Nephron progenitor cell (in vitro differentiated cells): ENCODE measurements around the gene ZHX3.

ENCODE experiments used
- DNase-seq: peaks from one replicate; pipeline ENCODE4 v3.0.0; 2021
- H3K27ac Mint-ChIP-seq: 2 replicates; pipeline ENCODE4 v1.8.0; 2021; ENCODE audit warnings: mild to moderate bottlenecking, moderate library complexity, mixed read lengths
- H3K27me3 Mint-ChIP-seq: 2 replicates; pipeline ENCODE4 v1.8.0; 2021; ENCODE audit warnings: mild to moderate bottlenecking, low read depth, mixed read lengths; ENCODE audit not compliant: poor library complexity
- H3K36me3 Mint-ChIP-seq: 2 replicates; pipeline ENCODE4 v1.8.0; 2021; ENCODE audit warnings: low read depth, mixed read lengths
- H3K4me1 Mint-ChIP-seq: 2 replicates; pipeline ENCODE4 v1.8.0; 2021; ENCODE audit warnings: mixed read lengths
- H3K4me3 Mint-ChIP-seq: 2 replicates; pipeline ENCODE4 v1.8.0; 2021; ENCODE audit warnings: mild to moderate bottlenecking, moderate library complexity, mixed read lengths
- H3K9me3 Mint-ChIP-seq: 2 replicates; pipeline ENCODE4 v1.8.0; 2021; ENCODE audit warnings: mild to moderate bottlenecking, moderate library complexity, mixed read lengths
- TF ChIP-seq, protein P1 (sequence below): fragments of 200-600 bp; sonication (generic); IDR thresholded peaks from 2 replicates; pipeline ENCODE4 v1.5.0; 2021; ENCODE audit warnings: antibody characterized with exemption

Gene ZHX3

DNA sequence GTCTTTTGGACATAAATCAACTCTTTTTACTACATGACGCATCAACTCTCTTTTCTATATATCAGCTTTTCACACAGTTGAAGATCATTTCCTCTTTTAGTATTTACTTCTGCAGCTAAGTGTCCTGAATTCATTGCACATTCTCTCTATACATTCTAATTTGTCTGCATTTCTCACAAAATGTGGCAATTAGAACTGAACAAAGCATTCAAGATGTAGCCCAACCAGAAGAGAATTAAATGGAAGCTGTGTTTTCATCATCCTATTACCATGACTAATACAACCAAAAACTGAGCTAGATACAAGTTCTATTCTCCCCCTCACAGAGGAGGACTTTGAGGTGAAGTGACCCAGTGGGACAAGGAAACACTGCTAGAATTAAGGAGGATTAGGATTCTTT is 93.2 kb downstream of the ZHX3 start:
- H3K9me3 Mint-ChIP-seq: peaks cover 4% of the 10 kb centered on the region

DNA sequence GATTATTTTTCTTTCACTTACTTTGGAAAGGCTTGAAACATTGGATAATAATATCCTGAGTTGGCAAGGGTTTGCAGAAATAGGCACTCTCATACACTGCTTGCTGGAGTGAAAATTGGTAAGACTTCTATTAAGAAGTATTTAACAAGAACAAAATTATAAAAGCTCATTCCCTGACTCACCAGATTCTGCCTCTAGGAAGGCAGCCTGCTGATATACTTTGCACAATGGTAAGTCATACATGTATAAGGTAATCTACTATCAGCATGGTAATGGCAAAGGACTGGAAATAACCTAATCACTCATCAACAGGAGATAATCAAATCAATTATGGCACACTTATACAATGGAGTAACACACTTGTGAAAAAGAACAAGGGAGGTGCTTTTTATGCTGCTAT is 94.4 kb downstream of the ZHX3 start:
- no peak for DNase-seq
- H3K27me3 Mint-ChIP-seq: no peaks in the 10 kb centered on the region
- no peaks in the 10 kb centered on the region for H3K9me3 Mint-ChIP-seq
- no peaks in the 10 kb centered on the region for H3K36me3 Mint-ChIP-seq
- H3K27ac Mint-ChIP-seq: no peak overlapping the region
- TF ChIP-seq, protein P1, sequence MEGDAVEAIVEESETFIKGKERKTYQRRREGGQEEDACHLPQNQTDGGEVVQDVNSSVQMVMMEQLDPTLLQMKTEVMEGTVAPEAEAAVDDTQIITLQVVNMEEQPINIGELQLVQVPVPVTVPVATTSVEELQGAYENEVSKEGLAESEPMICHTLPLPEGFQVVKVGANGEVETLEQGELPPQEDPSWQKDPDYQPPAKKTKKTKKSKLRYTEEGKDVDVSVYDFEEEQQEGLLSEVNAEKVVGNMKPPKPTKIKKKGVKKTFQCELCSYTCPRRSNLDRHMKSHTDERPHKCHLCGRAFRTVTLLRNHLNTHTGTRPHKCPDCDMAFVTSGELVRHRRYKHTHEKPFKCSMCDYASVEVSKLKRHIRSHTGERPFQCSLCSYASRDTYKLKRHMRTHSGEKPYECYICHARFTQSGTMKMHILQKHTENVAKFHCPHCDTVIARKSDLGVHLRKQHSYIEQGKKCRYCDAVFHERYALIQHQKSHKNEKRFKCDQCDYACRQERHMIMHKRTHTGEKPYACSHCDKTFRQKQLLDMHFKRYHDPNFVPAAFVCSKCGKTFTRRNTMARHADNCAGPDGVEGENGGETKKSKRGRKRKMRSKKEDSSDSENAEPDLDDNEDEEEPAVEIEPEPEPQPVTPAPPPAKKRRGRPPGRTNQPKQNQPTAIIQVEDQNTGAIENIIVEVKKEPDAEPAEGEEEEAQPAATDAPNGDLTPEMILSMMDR: no peak
- H3K4me3 Mint-ChIP-seq: no peak overlapping the region
- peaks cover 29% of the 10 kb centered on the region for H3K4me1 Mint-ChIP-seq

More for the DNA sequence above, 93.2 kb downstream of the ZHX3 start:
- H3K27me3 Mint-ChIP-seq: no peaks in the 10 kb centered on the region
- H3K4me3 Mint-ChIP-seq: no peak overlapping the region
- H3K27ac Mint-ChIP-seq: no peak overlapping the region
- TF ChIP-seq, protein P1: no peak
- DNase-seq: no peak
- H3K4me1 Mint-ChIP-seq: peaks cover 40% of the 10 kb centered on the region
- H3K36me3 Mint-ChIP-seq: no peaks in the 10 kb centered on the region

- Mint-ChIP-seq H3K9me3 (no peaks in the 10 kb centered on the region), H3K4me3 (no peak overlapping the region), H3K27ac (no peak overlapping the region), H3K27me3 (no peaks in the 10 kb centered on the region), H3K36me3 (no peaks in the 10 kb centered on the region), H3K4me1 (peaks cover 25% of the 10 kb centered on the region)
- DNase-seq: no peak
- TF ChIP-seq, protein P1: no peak
Measured at GRCh38 chr20:41222703-41223102, 94.8 kb downstream of the ZHX3 start.

- Mint-ChIP-seq H3K9me3 (no peaks in the 10 kb centered on the region), H3K4me3 (no peak overlapping the region), H3K27ac (no peak overlapping the region), H3K4me1 (peaks cover 23% of the 10 kb centered on the region), H3K36me3 (no peaks in the 10 kb centered on the region), H3K27me3 (no peaks in the 10 kb centered on the region)
- no peak for DNase-seq
- TF ChIP-seq, protein P1: no peak
Measured at GRCh38 chr20:41222296-41222695, 95.2 kb downstream of the ZHX3 start.

DNA sequence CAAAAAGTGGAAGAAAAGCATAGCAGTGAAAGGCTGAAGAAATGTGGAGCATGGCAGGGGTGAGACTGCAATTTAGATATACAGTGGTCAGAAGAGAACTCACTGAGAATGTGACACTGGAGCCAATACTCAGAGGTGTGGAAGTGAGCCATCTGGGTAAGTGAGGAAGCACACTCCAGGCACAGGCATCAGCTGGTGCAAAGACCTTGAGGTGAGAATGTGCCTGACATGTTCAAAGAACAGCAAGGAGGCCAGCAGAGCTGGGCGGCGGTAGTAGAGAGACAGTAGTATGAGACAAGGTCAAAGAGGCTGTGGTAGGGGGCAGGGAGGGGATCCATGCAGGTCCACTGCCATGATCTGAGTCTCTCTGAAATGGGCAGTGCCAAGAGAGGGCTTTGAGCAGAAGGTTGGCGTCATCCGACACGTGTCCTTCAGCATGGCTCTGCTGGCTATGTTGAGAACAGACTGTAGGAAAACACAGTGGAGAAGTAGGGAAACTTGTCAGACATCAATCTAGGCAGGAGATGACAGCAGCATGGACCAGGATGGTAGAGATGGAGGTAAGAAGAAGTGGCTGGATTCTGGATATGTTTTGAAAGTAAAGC is 95.8 kb downstream of the ZHX3 start:
- no peak overlapping the region for H3K27ac Mint-ChIP-seq
- peaks cover 23% of the 10 kb centered on the region for H3K4me1 Mint-ChIP-seq
- no peak for DNase-seq
- H3K36me3 Mint-ChIP-seq: no peaks in the 10 kb centered on the region
- no peak overlapping the region for H3K4me3 Mint-ChIP-seq
- TF ChIP-seq, protein P1: no peak
- no peaks in the 10 kb centered on the region for H3K9me3 Mint-ChIP-seq
- no peaks in the 10 kb centered on the region for H3K27me3 Mint-ChIP-seq

DNA sequence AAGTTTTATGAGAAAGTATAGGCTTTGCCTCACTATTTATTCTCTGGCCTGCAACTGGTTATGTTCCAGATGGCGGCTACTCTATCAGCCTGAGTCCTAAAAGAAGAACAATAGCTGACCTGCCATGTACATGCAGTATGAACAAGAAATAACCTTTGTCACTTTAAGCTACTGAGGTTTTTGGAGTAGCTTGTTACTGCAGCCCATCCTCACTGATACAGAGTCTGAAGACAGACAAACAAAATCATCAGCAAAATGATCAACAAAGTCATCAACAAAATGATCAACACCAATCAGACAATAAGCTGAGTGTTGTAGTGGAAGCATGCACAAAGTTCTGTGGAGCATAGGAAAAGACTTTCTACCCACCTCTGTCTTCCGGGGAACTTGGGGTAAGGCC is 97.7 kb downstream of the ZHX3 start:
- Mint-ChIP-seq H3K27me3 (no peaks in the 10 kb centered on the region), H3K27ac (no peak overlapping the region), H3K36me3 (no peaks in the 10 kb centered on the region), H3K9me3 (no peaks in the 10 kb centered on the region), H3K4me1 (peaks cover 23% of the 10 kb centered on the region), H3K4me3 (no peak overlapping the region)
- DNase-seq: no peak
- TF ChIP-seq, protein P1: no peak
